Transverse colon (tissue), 4 donors: ENCODE data around the gene S1PR1. TPM values are rescaled to one million over a fixed set of nuclear protein-coding genes. Genes with fewer than 3 reads are reported as not detected.

ENCODE experiments used
- DNase-seq: peaks from one replicate; pipeline ENCODE4 v3.0.0-alpha.2; 2019
- H3K27ac ChIP-seq, 4 donors: fragments of 200-600 bp; sonication (generic); 2 replicates each; pipeline ENCODE4 v1.5.1; 2016 to 2018; ENCODE audit warnings: inconsistent platforms in 4 of 4
- H3K27me3 ChIP-seq: fragments of 200-600 bp; sonication (generic); 2 replicates; pipeline ENCODE4 v1.5.1; 2017; ENCODE audit warnings: inconsistent platforms
- H3K36me3 ChIP-seq, 4 donors: fragments of 200-600 bp; sonication (generic); 2 replicates each; pipeline ENCODE4 v1.5.1; 2017 to 2019; ENCODE audit warnings: inconsistent platforms in 4 of 4
- H3K4me1 ChIP-seq, 4 donors: fragments of 200-600 bp; sonication (generic); 2 replicates each; pipeline ENCODE4 v1.5.1; 2017 to 2020; ENCODE audit warnings: inconsistent platforms in 4 of 4
- H3K4me3 ChIP-seq, 4 donors: fragments of 200-600 bp; sonication (generic); 1 replicate in 1 of 4; 2 replicates in 3 of 4; pipeline versions ENCODE4 v1.5.1 to v1.6.1; 2017 to 2019; ENCODE audit warnings: inconsistent platforms in 4 of 4
- H3K9me3 ChIP-seq, 2 donors: fragments of 200-600 bp; sonication (generic); 2 replicates each; pipeline ENCODE4 v1.5.1; 2017 to 2019; ENCODE audit warnings: inconsistent platforms in 2 of 2
- EP300 ChIP-seq: sonication (generic); formaldehyde crosslinking; IDR thresholded peaks from one replicate; pipeline ENCODE4 v1.6.1; 2017; ENCODE audit warnings: antibody characterized with exemption, low read depth
- POLR2A ChIP-seq: fragments of 450-650 bp; IDR thresholded peaks from one replicate; pipeline ENCODE4 v1.6.1; 2016; ENCODE audit warnings: antibody characterized with exemption, mild to moderate bottlenecking, moderate library complexity
- POLR2AphosphoS5 ChIP-seq, 3 donors: sonication (generic); formaldehyde crosslinking; IDR thresholded peaks; one replicate each; pipeline ENCODE4 v1.6.1; 2016; ENCODE audit warnings: antibody characterized with exemption in 3 of 3
- WGBS, 2 donors: methylation state at CpG; one replicate each; pipeline ENCODE4 v1.1.5; 2018; ENCODE audit warnings: low coverage in 1 of 2; 5-methylcytosine and 5-hydroxymethylcytosine counted together
- in situ Hi-C, 4 donors: fragments of 200-750 bp; cut with MboI; loops; one replicate each; pipeline versions ENCODE4 v1.15.0 to v1.15.1; 2017; ENCODE audit warnings: low sequenced_read_pairs in 3 of 4, low pct_ligation_motif_present in 1 of 4, low pct_unique_long_range_greater_than_20kb in 1 of 4
- intact Hi-C: fragments of 100-400 bp; cut with DNase I; formaldehyde crosslinking; loops from one replicate; pipeline ENCODE4 v1.15.1; 2023; ENCODE audit warnings: low total_unique reads
- total RNA-seq, 4 donors: library from RNA; depleted of rRNA; stranded (reverse); fragments of >200 nt; gene quantifications; one replicate each; pipeline ENCODE4 v1.1.0, GENCODE V29; 2016
- TF ChIP-seq, protein P1 (sequence below), 5 experiments: fragments of 200-600 bp in 3 of 5; fragments of 450-650 bp in 2 of 5; sonication (generic) in 3 of 5; IDR thresholded peaks; 1 replicate in 2 of 5; 2 replicates in 3 of 5; pipeline ENCODE4 v1.5.1; 2016 to 2017; ENCODE audit warnings: antibody characterized with exemption in 5 of 5, inconsistent platforms in 3 of 5, mild to moderate bottlenecking in 2 of 5, moderate library complexity in 1 of 5

S1PR1 gene
- total RNA-seq, 4 donors from 2014 or later, result 5.6 to 58.1 (median 10.4) TPM

DNA sequence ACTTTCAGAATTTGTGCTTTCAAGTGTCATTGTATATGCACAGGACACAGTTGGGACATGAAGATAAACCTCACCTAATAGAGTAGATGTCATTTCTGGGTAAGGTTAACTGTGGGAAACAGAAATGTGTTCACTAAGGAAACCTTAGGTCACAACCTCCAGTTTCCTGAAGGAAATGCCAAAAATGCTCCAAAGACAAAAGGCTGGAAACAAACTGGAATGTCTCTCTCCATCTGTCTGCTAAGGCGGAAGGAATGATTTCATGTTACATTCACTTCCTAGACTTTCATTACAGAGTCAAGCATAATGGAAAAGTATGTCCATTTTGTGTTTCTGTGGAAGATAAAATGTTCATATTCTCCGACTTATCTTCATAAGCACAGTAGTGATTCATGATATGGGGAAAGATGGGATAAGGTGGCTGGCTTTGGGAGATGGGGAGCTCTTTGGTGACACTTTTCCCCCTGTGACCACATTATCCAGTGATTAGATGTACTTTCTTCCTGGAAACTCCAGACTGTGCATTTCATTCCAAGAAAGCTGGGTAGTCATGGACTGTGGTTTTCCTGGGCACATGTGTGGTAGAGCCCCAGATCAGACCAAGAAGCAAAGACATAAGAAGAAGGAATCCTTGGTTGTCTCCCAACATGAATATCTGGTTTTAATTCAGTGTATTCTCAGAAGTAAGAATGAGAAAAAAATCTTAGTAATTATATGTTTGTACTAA, 5.7 kb downstream of the S1PR1 start:
- WGBS, 2 donors, result 91 to 92% methylated on average over 2 of the region's 2 CpGs
- intact Hi-C loops, result no loop called here
- H3K4me1 ChIP-seq, result peaks cover 2 to 19% (median 9%) of the 10 kb centered on the region in 4 donors

DNA sequence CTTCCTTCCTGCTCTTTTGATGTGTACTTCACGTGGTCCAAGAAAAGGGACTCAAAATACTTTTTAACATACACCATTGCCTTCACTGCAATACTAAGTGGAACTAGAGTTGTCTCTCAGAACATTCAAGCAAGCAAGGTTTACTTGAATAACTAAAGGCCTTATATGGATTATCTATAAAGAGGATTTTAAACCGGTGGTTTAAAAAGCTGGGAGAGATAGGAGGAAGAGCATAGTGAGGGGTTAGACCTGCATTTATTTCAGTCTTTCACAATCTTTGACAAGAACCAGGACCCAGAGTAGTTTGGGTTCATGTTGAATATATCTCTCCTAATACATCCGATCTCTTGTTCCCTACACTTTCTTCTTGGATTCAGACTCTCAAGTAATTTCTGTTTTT, 6.9 kb downstream of the S1PR1 start:
- 62 to 67% methylated on average over 3 of the region's 3 CpGs for WGBS, 2 donors
- H3K27me3 ChIP-seq, result peaks cover 20% of the 10 kb centered on the region
- no peak overlapping the region for H3K27ac ChIP-seq
- no peak for DNase-seq
- intact Hi-C loops, result no loop called here
- peaks cover 0 to 8% (median under 1%) of the 10 kb centered on the region in 4 donors for H3K4me1 ChIP-seq
- no peaks in the 10 kb centered on the region for H3K9me3 ChIP-seq
- TF ChIP-seq EP300, result no peak
- TF ChIP-seq POLR2A, result no peak
- TF ChIP-seq POLR2AphosphoS5 (IDR thresholded peaks at IDR 0.05), result no peak
- TF ChIP-seq, protein P1, sequence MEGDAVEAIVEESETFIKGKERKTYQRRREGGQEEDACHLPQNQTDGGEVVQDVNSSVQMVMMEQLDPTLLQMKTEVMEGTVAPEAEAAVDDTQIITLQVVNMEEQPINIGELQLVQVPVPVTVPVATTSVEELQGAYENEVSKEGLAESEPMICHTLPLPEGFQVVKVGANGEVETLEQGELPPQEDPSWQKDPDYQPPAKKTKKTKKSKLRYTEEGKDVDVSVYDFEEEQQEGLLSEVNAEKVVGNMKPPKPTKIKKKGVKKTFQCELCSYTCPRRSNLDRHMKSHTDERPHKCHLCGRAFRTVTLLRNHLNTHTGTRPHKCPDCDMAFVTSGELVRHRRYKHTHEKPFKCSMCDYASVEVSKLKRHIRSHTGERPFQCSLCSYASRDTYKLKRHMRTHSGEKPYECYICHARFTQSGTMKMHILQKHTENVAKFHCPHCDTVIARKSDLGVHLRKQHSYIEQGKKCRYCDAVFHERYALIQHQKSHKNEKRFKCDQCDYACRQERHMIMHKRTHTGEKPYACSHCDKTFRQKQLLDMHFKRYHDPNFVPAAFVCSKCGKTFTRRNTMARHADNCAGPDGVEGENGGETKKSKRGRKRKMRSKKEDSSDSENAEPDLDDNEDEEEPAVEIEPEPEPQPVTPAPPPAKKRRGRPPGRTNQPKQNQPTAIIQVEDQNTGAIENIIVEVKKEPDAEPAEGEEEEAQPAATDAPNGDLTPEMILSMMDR (IDR thresholded peaks at IDR 0.05), result no peak
- H3K4me3 ChIP-seq, result no peak overlapping the region
- in situ Hi-C loops, result no loop called here
- no peaks in the 10 kb centered on the region for H3K36me3 ChIP-seq

More for the DNA sequence above, 5.7 kb downstream of the S1PR1 start:
- peaks cover 31% of the 10 kb centered on the region for H3K27me3 ChIP-seq
- H3K36me3 ChIP-seq, result no peaks in the 10 kb centered on the region
- no peak overlapping the region for H3K27ac ChIP-seq
- DNase-seq, result no peak
- TF ChIP-seq POLR2AphosphoS5 (IDR thresholded peaks at IDR 0.05), result peak in 1 of 3 donors; percentile 19
- no peak for TF ChIP-seq EP300
- H3K4me3 ChIP-seq, result no peak overlapping the region
- H3K9me3 ChIP-seq, result no peaks in the 10 kb centered on the region
- in situ Hi-C loops, result no loop called here

DNA sequence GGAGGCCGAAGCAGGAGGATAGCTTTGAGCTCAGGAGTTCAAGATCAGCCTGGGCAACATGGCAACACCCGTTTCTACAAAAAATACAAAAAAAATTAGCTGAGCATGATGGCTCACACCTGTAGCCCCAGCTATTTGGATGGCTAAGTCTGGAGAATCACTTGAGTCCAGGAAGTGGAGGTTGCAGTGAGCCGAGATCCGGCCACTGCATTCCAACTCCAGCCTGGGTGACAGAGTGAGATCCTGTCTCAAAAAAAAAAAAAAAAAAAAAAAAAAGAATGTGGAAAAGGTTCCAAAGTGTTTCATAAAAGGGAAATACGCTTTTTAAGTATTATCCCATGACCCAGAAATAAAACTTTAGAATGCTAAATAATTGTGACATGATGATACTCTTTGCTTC, 8.0 kb downstream of the S1PR1 start:
- Histone ChIP-seq H3K9me3 (no peaks in the 10 kb centered on the region), H3K27me3 (peaks cover 20% of the 10 kb centered on the region), H3K27ac (no peak overlapping the region), H3K4me3 (no peak overlapping the region), H3K4me1 (peaks cover 0 to 8% (median 0%) of the 10 kb centered on the region in 4 donors), H3K36me3 (no peaks in the 10 kb centered on the region)
- intact Hi-C loops (no loop called here), in situ Hi-C loops (no loop called here)
- no peak for DNase-seq
- TF ChIP-seq, protein P1 (IDR thresholded peaks at IDR 0.05), result no peak
- TF ChIP-seq POLR2A (no peak), EP300 (no peak), POLR2AphosphoS5 (IDR thresholded peaks at IDR 0.05) (no peak)
- 36 to 56% methylated on average over 1 to 5 of the region's 5 CpGs for WGBS, 2 donors

DNA sequence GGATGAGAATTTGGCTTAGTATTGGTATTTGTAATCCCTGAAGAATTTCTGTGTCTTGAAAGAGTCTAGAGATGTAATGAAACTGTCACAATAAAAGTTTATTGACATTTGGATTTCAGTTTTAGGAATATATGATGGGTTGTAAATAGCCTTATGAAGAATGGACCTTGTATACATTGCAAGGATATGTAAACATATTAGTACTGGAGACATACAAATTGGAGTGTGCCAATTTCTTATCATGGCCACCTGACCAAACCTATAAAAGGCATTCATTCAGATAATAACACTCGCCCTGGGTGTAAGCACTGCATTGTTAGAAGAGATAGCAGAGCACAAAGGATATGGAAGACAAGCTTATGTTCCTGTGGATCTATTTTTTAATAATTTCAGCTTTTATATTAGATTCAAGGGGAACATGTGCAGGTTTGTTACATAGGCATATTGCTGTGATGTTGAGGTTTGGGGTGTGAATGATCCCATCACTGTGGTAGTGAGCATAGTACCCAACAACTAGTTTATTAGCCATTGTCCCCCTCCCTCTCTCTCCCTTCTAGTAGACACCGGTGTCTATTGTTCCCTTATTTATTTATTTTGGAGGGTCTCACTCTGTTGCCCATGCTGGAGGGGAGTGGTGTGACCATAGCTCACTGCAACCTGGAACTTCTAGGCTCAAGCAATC, 8.6 kb downstream of the S1PR1 start:
- in situ Hi-C loops (no loop called here), intact Hi-C loops (no loop called here)
- Histone ChIP-seq H3K27ac (no peak overlapping the region), H3K4me1 (peaks cover 0 to 8% (median 0%) of the 10 kb centered on the region in 4 donors), H3K27me3 (peaks cover 15% of the 10 kb centered on the region), H3K4me3 (no peak overlapping the region), H3K36me3 (no peaks in the 10 kb centered on the region), H3K9me3 (no peaks in the 10 kb centered on the region)
- WGBS, 2 donors, result 41 to 65% methylated on average over 2 of the region's 2 CpGs
- TF ChIP-seq EP300 (no peak), POLR2AphosphoS5 (IDR thresholded peaks at IDR 0.05) (no peak), POLR2A (no peak)
- TF ChIP-seq, protein P1 (IDR thresholded peaks at IDR 0.05), result no peak
- DNase-seq, result no peak
